SK-N-MC (cell line): Measurements from ENCODE around the gene HAAO.
"Not testable (repeated sequence)": the region's sequence is repeated elsewhere in the genome, so short reads cannot be mapped to it uniquely, and the experiment has no call there.

Experiments used
- DNase-seq: peaks from one replicate; pipeline ENCODE4 v3.0.0-alpha.2; 2011; ENCODE audit warnings: low read depth, low spot score
- H3K27ac ChIP-seq: fragments of 200-600 bp; sonication (generic); 2 replicates; pipeline ENCODE4 v1.5.1; 2016; ENCODE audit warnings: mixed run types
- H3K36me3 ChIP-seq: fragments of 200-600 bp; sonication (generic); 2 replicates; pipeline ENCODE4 v1.6.1; 2017; ENCODE audit warnings: antibody characterized with exemption, low read length, mixed read lengths; ENCODE audit not compliant: insufficient read depth
- H3K4me3 ChIP-seq: fragments of 200-600 bp; sonication (generic); 2 replicates; pipeline ENCODE4 v1.5.1; 2016
- H3K9ac ChIP-seq: fragments of 200-600 bp; sonication (generic); 2 replicates; pipeline ENCODE4 v1.8.0; 2017; ENCODE audit warnings: mixed run types, mixed read lengths; ENCODE audit not compliant: insufficient read length
- H3K9me3 ChIP-seq: fragments of 200-600 bp; sonication (generic); 2 replicates; pipeline ENCODE4 v1.6.1; 2017; ENCODE audit warnings: low read depth, mild to moderate bottlenecking, antibody characterized with exemption, low read length, moderate library complexity, mixed read lengths
- EZH2 ChIP-seq: fragments of 200-600 bp; sonication (generic); IDR thresholded peaks from one replicate; pipeline ENCODE4 v1.6.1; 2017; ENCODE audit warnings: antibody characterized with exemption
- FOXP2 ChIP-seq: optimal IDR thresholded peaks from 2 replicates; pipeline ENCODE3; 2011; ENCODE audit warnings: mild to moderate bottlenecking, moderate library complexity; ENCODE audit not compliant: insufficient read depth; ENCODE audit errors: extremely low read length, control extremely low read depth
- POLR2AphosphoS5 ChIP-seq: IDR thresholded peaks from 2 replicates; pipeline ENCODE4 v1.6.1; 2012; ENCODE audit warnings: mild to moderate bottlenecking, low read depth, low read length, borderline replicate concordance

HAAO gene

DNA sequence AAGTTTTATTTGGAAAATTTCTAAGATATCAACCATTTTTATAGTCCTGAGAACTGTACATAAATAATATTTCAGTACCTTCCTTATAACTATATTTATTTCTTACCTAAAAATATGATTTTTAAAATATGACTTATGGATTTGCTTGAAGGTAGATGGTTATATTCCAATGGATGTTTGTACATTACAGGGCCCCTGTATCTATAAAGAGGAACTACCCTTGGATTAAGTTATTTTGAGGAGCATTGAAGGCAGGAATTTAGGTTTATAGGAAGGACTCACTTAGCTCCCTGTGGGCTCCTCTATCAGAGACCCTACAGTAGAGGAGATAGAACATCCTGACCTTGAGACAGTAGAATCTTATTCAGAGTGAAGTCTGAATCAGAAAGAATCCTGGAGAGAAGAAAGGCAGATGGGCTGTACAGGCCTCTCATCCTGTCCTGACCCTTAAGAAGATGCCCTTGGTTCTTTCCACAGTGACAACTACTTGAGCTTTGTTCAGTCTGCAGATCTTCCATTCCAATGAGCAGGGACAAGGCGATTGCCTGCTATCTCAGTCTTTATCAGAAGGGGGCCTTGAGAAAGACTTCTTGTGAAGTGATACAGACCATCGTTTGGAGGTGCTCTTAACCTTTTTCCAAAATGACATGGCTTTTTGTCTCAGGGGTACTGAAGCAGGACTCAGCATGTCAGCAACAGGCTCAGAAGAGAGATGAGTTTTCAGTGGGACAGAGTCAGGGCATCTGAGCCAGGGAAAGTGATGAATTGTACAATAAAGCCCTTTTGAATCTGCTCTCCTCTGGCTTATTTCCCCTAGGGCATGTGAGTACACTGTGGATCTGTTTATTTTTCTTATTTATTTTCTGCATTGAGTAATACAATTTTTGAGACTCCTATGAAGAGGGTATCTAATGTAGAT, 49.4 kb downstream of the HAAO start:
- Histone ChIP-seq H3K27ac (no peak overlapping the region), H3K9ac (no peak overlapping the region), H3K4me3 (no peak overlapping the region), H3K36me3 (peaks cover 11% of the 10 kb centered on the region; the same call in 1 of the 2 replicates), H3K9me3 (no peaks in the 10 kb centered on the region)
- TF ChIP-seq POLR2AphosphoS5 (no peak), EZH2 (no peak), FOXP2 (no peak)
- DNase-seq = no peak

DNA sequence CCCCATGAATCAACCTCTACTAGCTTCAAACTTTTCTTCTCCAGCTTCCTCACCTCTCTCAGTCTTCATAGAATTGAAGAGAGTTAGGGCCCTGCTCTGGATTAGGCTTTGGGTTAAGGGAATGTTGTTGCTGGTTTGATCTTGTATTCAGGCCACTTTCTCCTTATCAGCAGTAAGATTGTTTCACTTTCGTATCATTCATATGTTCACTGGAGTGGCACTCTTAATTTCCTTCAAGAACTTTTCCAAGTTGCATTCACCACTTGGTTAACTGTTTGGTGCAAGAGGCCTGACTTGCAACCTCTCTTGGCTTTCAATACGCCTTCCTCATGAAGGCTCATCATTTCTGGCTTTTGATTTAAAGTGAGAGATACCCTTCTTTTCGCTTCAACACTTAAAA, 51.2 kb downstream of the HAAO start:
- Histone ChIP-seq H3K4me3 (no peak overlapping the region), H3K9ac (no peak overlapping the region), H3K36me3 (peaks cover 22% of the 10 kb centered on the region), H3K27ac (no peak overlapping the region), H3K9me3 (no peaks in the 10 kb centered on the region)
- DNase-seq = no peak
- TF ChIP-seq POLR2AphosphoS5 (no peak), EZH2 (no peak), FOXP2 (no peak)

DNA sequence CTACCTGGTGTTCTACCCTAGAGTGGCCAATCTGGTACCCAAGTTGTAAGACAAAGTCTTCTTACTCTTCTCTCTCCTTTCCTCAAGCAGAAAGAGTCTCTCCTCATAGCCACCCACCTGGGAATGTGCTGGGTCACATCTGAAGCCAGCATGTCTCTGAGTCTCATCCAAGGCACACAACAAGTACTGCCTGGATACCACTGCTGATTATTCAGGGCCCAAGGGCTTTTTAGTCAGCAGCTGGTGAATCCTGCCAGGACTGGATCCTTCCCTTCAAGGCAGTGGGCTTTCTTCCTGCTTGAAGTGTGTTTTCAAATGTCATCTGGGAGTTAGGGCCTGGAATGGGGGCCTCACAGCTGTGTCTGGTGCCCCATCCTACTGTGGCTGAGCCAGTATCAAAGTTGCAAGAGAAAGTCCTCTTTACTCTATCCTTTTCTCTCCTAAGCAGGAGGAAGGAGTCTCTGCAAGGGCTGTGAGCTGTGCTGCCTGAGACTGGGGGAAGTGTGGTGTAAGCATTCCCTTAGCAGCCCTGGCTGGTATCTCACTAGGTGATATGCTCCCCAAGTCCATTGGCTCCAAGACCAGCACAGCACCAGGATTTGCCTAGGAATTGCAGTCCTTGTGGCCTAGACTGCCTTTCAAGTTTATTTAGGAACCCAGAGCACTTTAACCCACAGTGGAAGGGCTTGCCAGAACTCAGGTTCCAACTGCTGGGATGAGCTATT, 55.6 kb downstream of the HAAO start:
- H3K27ac ChIP-seq = no peak overlapping the region
- no peak for DNase-seq
- H3K36me3 ChIP-seq = peaks cover 30% of the 10 kb centered on the region
- H3K9ac ChIP-seq = no peak overlapping the region
- 0 out of 2 replicates have a peak, but pooled peaks cover 3% of the 10 kb centered on the region for H3K9me3 ChIP-seq
- TF ChIP-seq FOXP2 (no peak), EZH2 (no peak), POLR2AphosphoS5 (no peak)
- no peak overlapping the region for H3K4me3 ChIP-seq

DNA sequence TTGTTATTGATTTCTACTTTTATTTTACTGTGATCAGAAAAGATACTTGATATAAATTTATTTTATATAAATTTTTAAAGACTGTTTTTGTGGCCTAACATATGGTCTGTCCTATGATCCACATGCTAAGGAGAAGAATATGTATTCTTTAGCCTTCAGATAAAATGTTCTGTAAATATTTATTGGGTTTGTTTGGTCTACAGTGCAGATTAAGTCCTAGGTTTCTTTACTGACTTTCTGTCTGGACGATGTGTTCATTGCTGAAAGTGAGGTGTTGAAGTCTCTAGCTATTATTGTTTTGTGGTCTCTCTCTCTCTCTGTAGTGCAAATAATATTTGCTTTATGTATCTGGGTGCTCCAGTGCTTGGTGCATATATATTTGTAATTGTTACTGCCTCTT, 58.5 kb downstream of the HAAO start:
- Histone ChIP-seq H3K36me3 (peaks cover 25% of the 10 kb centered on the region), H3K4me3 (no peak overlapping the region), H3K9ac (no peak overlapping the region), H3K27ac (no peak overlapping the region), H3K9me3 (0 out of 2 replicates have a peak, but pooled peaks cover 6% of the 10 kb centered on the region)
- DNase-seq = no peak
- TF ChIP-seq POLR2AphosphoS5 (no peak), FOXP2 (no peak), EZH2 (no peak)

DNA sequence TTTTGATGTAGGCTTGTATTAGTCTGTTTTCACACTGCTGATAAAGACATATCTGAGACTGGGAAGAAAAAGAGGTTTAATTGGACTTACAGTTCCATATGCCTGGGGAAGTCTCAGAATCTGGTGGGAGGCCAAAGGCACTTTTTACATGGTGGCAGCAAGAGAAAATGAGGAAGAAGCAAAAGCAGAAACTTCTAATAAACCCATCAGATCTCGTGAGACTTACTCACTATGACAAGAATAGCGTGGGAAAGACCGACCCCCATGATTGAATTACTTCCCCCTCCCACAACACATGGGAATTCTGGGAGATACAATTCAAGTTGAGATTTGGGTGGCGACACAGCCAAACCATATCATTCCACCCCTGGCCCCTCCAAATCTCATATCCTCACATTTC, 61.1 kb downstream of the HAAO start:
- H3K4me3 ChIP-seq, H3K9me3 ChIP-seq, H3K9ac ChIP-seq, H3K27ac ChIP-seq, DNase-seq: not testable (repeated sequence)
- peaks cover 20% of the 10 kb centered on the region; the same call in 1 of the 2 replicates for H3K36me3 ChIP-seq

DNA sequence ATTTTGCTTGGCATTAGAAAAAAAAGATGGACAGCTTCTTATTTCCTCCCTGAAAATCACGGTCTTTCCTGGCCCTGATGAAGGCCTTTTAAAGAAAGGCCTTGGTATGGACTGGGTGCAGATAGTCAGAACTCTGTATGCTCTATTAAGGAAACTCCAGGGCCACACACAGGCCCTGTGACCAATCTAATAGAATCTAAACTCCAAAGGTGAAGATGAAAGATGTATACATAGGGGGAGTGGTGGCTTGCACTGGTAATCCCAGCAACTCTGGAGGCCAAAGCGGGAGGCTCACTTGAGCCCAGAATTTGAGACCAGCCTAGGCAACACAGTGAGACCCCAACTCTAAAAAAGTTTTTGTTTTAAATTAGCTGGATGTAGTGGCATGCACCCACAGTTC, 65.7 kb downstream of the HAAO start:
- Histone ChIP-seq H3K36me3 (peaks cover 10% of the 10 kb centered on the region; the same call in 1 of the 2 replicates), H3K9me3 (0 out of 2 replicates have a peak, but pooled peaks cover 2% of the 10 kb centered on the region), H3K27ac (no peak overlapping the region), H3K4me3 (no peak overlapping the region), H3K9ac (no peak overlapping the region)
- no peak for TF ChIP-seq FOXP2
- TF ChIP-seq POLR2AphosphoS5 = no peak
- TF ChIP-seq EZH2 = no peak
- DNase-seq = no peak

DNA sequence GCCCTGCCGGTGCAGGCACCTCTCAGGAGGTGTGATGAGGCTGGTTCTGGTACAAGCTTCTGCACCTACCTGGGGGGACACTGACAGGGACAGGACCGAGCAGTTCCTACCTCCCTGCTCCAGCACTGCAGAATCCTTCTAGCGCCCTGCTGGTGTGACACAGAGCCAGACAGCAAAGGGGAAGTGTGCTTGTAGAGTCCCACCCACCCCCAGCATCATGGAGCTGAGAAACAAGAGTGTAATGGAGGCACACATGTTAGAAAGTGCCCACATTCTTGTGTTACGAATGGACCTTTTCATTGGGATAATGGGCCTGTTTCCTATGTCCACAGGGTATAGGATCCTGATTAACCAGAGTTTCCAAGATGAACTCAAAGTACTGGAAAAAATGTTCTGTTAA, 66.7 kb downstream of the HAAO start:
- Histone ChIP-seq H3K9me3 (0 out of 2 replicates have a peak, but pooled peaks cover 2% of the 10 kb centered on the region), H3K27ac (no peak overlapping the region), H3K4me3 (no peak overlapping the region), H3K36me3 (peaks cover 10% of the 10 kb centered on the region; the same call in 1 of the 2 replicates), H3K9ac (no peak overlapping the region)
- no peak for TF ChIP-seq FOXP2
- TF ChIP-seq EZH2 = no peak
- no peak for TF ChIP-seq POLR2AphosphoS5
- no peak for DNase-seq

DNA sequence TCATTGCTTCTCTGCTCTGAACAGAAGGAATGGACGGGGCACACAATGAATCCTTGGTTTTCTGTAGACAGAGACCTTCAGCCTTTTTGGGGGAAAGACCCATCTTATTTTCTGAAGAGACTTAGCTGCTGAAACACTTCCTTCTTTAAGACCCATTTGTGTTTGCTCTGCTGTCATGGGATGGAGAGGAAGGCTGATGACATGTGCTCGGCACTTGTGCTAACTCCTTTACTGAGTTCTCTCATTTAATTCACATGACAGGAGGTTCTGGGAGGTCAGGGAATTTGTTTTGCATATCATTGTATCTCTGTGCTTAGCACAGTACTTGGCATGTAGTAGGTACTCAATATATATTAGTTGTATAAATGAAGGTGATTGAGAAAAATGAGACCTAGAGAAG, 67.5 kb downstream of the HAAO start:
- Histone ChIP-seq H3K27ac (no peak overlapping the region), H3K9me3 (0 out of 2 replicates have a peak, but pooled peaks cover 2% of the 10 kb centered on the region), H3K36me3 (peaks cover 10% of the 10 kb centered on the region; the same call in 1 of the 2 replicates), H3K9ac (no peak overlapping the region), H3K4me3 (no peak overlapping the region)
- DNase-seq = no peak
- no peak for TF ChIP-seq FOXP2

DNA sequence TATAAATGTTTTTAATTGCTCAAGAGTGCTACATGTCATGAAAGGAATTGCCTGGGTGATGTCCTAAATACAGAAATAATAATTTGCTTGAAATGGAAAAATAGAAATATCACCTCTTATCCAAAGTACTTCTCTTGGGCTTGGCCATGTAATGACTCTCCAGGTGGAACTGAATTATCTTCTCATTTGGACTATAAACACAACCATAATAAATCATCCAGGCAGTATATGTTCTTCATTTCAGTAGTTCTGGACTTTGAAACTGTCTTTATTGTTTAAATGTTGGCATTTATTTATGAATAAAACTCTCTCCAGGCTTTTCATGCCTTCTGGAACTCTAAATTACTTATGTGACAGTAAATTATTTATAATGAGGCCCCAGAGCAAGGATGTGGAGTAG, 68.9 kb downstream of the HAAO start:
- H3K36me3 ChIP-seq = peaks cover 4% of the 10 kb centered on the region; the same call in 1 of the 2 replicates

More for the DNA sequence above, 68.9 kb downstream of the HAAO start:
- Histone ChIP-seq H3K9me3 (no peaks in the 10 kb centered on the region), H3K27ac (no peak overlapping the region), H3K4me3 (no peak overlapping the region), H3K9ac (no peak overlapping the region)
- no peak for TF ChIP-seq FOXP2
- TF ChIP-seq POLR2AphosphoS5 = no peak
- no peak for TF ChIP-seq EZH2
- no peak for DNase-seq
